Activated CD8-positive, alpha-beta memory T cell treated with anti-CD3 and anti-CD28 coated beads, Interleukin-2, amount 10 ng/mL, durations not matched to agents 7 days and 5 days (primary cell): Measurements from ENCODE around the gene ESR1. TPM values are rescaled to one million over a fixed set of nuclear protein-coding genes. Genes with fewer than 3 reads are reported as not detected.
"Not testable (repeated sequence)": the region's sequence is repeated elsewhere in the genome, so short reads cannot be mapped to it uniquely, and the experiment has no call there.

ENCODE experiments used
- ATAC-seq: fragments of 150-1000 bp; cut with Tn5 transposase; one replicate; pipeline ENCODE4 v1.10.0; 2021; ENCODE audit warnings: moderate library complexity
- CTCF ChIA-PET: fragments of 350-600 bp; sonication (Branson Sonifier 250); formaldehyde crosslinking; loops from one replicate; lab custom pipeline; 2021; ENCODE audit warnings: antibody characterized with exemption; lab: Charles Lee
- DNase-seq: peaks from one replicate; pipeline ENCODE4 v3.0.0-alpha.2; 2020
- H3K27ac Mint-ChIP-seq: one replicate; pipeline ENCODE4 v1.8.0; 2021; ENCODE audit warnings: mild to moderate bottlenecking, mixed read lengths
- H3K27me3 Mint-ChIP-seq: one replicate; pipeline ENCODE4 v1.8.0; 2021; ENCODE audit warnings: mixed read lengths
- H3K36me3 Mint-ChIP-seq: one replicate; pipeline ENCODE4 v1.8.0; 2021; ENCODE audit warnings: mild to moderate bottlenecking, mixed read lengths
- H3K4me1 Mint-ChIP-seq: one replicate; pipeline ENCODE4 v1.8.0; 2021; ENCODE audit warnings: mixed read lengths
- H3K4me3 Mint-ChIP-seq: one replicate; pipeline ENCODE4 v1.8.0; 2021; ENCODE audit warnings: mild to moderate bottlenecking, moderate library complexity, mixed read lengths
- H3K9me3 Mint-ChIP-seq: one replicate; pipeline ENCODE4 v1.8.0; 2022; ENCODE audit warnings: low read depth, mixed read lengths
- total RNA-seq, 2 experiments: library from RNA; stranded (reverse); gene quantifications; one replicate each; pipeline ENCODE4 v1.2.3, GENCODE V29; 2021

The ESR1 gene
- total RNA-seq, 2 experiments from 2014 or later, result 0.21 TPM; not detected in 1

GRCh38 chr6:151835396-151835795 is 27.9 kb downstream of the ESR1 start:
- Mint-ChIP-seq H3K27ac (no peak overlapping the region), H3K4me1 (no peaks in the 10 kb centered on the region), H3K4me3 (no peak overlapping the region), H3K27me3 (peaks cover 8% of the 10 kb centered on the region), H3K36me3 (no peaks in the 10 kb centered on the region), H3K9me3 (no peaks in the 10 kb centered on the region)
- CTCF ChIA-PET, result no interaction called here
- no peak for ATAC-seq
- no peak for DNase-seq

GRCh38 chr6:151837223-151837622 is 29.7 kb downstream of the ESR1 start:
- ATAC-seq, result no peak

GRCh38 chr6:151842816-151843215 is 35.3 kb downstream of the ESR1 start:
- H3K4me1 Mint-ChIP-seq, result no peaks in the 10 kb centered on the region

More at GRCh38 chr6:151837223-151837622, 29.7 kb downstream of the ESR1 start:
- Mint-ChIP-seq H3K4me3 (no peak overlapping the region), H3K4me1 (no peaks in the 10 kb centered on the region), H3K36me3 (no peaks in the 10 kb centered on the region), H3K9me3 (no peaks in the 10 kb centered on the region), H3K27ac (no peak overlapping the region), H3K27me3 (peaks cover 8% of the 10 kb centered on the region)
- CTCF ChIA-PET, result no interaction called here
- DNase-seq, result no peak

GRCh38 chr6:151847064-151847463 is 39.6 kb downstream of the ESR1 start:
- Mint-ChIP-seq H3K4me3 (no peak overlapping the region), H3K9me3 (no peaks in the 10 kb centered on the region), H3K4me1 (no peaks in the 10 kb centered on the region), H3K27ac (no peak overlapping the region), H3K36me3 (no peaks in the 10 kb centered on the region), H3K27me3 (no peaks in the 10 kb centered on the region)
- ATAC-seq, result no peak
- no peak for DNase-seq
- CTCF ChIA-PET, result no interaction called here

More at GRCh38 chr6:151842816-151843215, 35.3 kb downstream of the ESR1 start:
- Mint-ChIP-seq H3K27me3 (no peaks in the 10 kb centered on the region), H3K36me3 (no peaks in the 10 kb centered on the region), H3K9me3 (no peaks in the 10 kb centered on the region), H3K4me3 (no peak overlapping the region), H3K27ac (no peak overlapping the region)
- DNase-seq (no peak), ATAC-seq (no peak)
- CTCF ChIA-PET, result no interaction called here

GRCh38 chr6:151850479-151851003 is 43.1 kb downstream of the ESR1 start:
- ATAC-seq (no peak), DNase-seq (no peak)
- no peaks in the 10 kb centered on the region for H3K36me3 Mint-ChIP-seq
- H3K9me3 Mint-ChIP-seq, result no peaks in the 10 kb centered on the region
- H3K4me3 Mint-ChIP-seq, result no peak overlapping the region
- no peak overlapping the region for H3K27ac Mint-ChIP-seq
- no peaks in the 10 kb centered on the region for H3K4me1 Mint-ChIP-seq
- CTCF ChIA-PET, result no interaction called here
- H3K27me3 Mint-ChIP-seq, result no peaks in the 10 kb centered on the region

GRCh38 chr6:151858294-151858693 is 50.8 kb downstream of the ESR1 start:
- no peak for ATAC-seq
- H3K27ac Mint-ChIP-seq, result no peak overlapping the region
- CTCF ChIA-PET, result interaction anchor here (0.7 kb wide), 1 partner anchor 1493 kb away, joined by 3 read pairs; no protein-coding TSS in a partner anchor

GRCh38 chr6:151862461-151862860 is 55.0 kb downstream of the ESR1 start:
- ATAC-seq, result no peak
- H3K27ac Mint-ChIP-seq, result no peak overlapping the region
- H3K27me3 Mint-ChIP-seq, result no peaks in the 10 kb centered on the region
- no peak overlapping the region for H3K4me3 Mint-ChIP-seq
- no peaks in the 10 kb centered on the region for H3K9me3 Mint-ChIP-seq
- no peaks in the 10 kb centered on the region for H3K4me1 Mint-ChIP-seq
- CTCF ChIA-PET, result no interaction called here
- no peak for DNase-seq
- H3K36me3 Mint-ChIP-seq, result no peaks in the 10 kb centered on the region

More at GRCh38 chr6:151858294-151858693, 50.8 kb downstream of the ESR1 start:
- Mint-ChIP-seq H3K4me1 (no peaks in the 10 kb centered on the region), H3K4me3 (no peak overlapping the region), H3K27me3 (peaks cover 3% of the 10 kb centered on the region), H3K9me3 (no peaks in the 10 kb centered on the region), H3K36me3 (no peaks in the 10 kb centered on the region)
- DNase-seq, result no peak

GRCh38 chr6:151867361-151867869 is 59.9 kb downstream of the ESR1 start:
- H3K27ac Mint-ChIP-seq, H3K27me3 Mint-ChIP-seq, H3K36me3 Mint-ChIP-seq, H3K4me1 Mint-ChIP-seq, ATAC-seq, DNase-seq, CTCF ChIA-PET, H3K9me3 Mint-ChIP-seq, H3K4me3 Mint-ChIP-seq: not testable (repeated sequence)

- CTCF ChIA-PET, result no interaction called here
Measured at GRCh38 chr6:151869345-151869744, 61.9 kb downstream of the ESR1 start.

GRCh38 chr6:151869787-151870186 is 62.3 kb downstream of the ESR1 start:
- no peaks in the 10 kb centered on the region for H3K36me3 Mint-ChIP-seq
- H3K27me3 Mint-ChIP-seq, result no peaks in the 10 kb centered on the region
- peaks cover 3% of the 10 kb centered on the region for H3K9me3 Mint-ChIP-seq
- CTCF ChIA-PET, result no interaction called here
- ATAC-seq, result no peak
- H3K27ac Mint-ChIP-seq, result no peak overlapping the region
- no peaks in the 10 kb centered on the region for H3K4me1 Mint-ChIP-seq
- H3K4me3 Mint-ChIP-seq, result no peak overlapping the region
- no peak for DNase-seq

More at GRCh38 chr6:151869345-151869744, 61.9 kb downstream of the ESR1 start:
- DNase-seq, result no peak
- Mint-ChIP-seq H3K27me3 (no peaks in the 10 kb centered on the region), H3K36me3 (no peaks in the 10 kb centered on the region), H3K9me3 (peaks cover 3% of the 10 kb centered on the region), H3K27ac (no peak overlapping the region), H3K4me3 (no peak overlapping the region), H3K4me1 (no peaks in the 10 kb centered on the region)
- ATAC-seq, result no peak

GRCh38 chr6:151870375-151870774 is 62.9 kb downstream of the ESR1 start:
- CTCF ChIA-PET, result no interaction called here
- DNase-seq (no peak), ATAC-seq (no peak)
- peaks cover 3% of the 10 kb centered on the region for H3K9me3 Mint-ChIP-seq
- no peaks in the 10 kb centered on the region for H3K4me1 Mint-ChIP-seq
- H3K4me3 Mint-ChIP-seq, result no peak overlapping the region
- no peaks in the 10 kb centered on the region for H3K36me3 Mint-ChIP-seq
- no peak overlapping the region for H3K27ac Mint-ChIP-seq
- H3K27me3 Mint-ChIP-seq, result no peaks in the 10 kb centered on the region

GRCh38 chr6:151875524-151875923 is 68.0 kb downstream of the ESR1 start:
- H3K36me3 Mint-ChIP-seq, result no peaks in the 10 kb centered on the region
- H3K27me3 Mint-ChIP-seq, result no peaks in the 10 kb centered on the region
- no peaks in the 10 kb centered on the region for H3K9me3 Mint-ChIP-seq
- CTCF ChIA-PET, result no interaction called here
- no peaks in the 10 kb centered on the region for H3K4me1 Mint-ChIP-seq
- DNase-seq (no peak), ATAC-seq (no peak)
- no peak overlapping the region for H3K27ac Mint-ChIP-seq
- H3K4me3 Mint-ChIP-seq, result no peak overlapping the region

- Mint-ChIP-seq H3K4me3 (no peak overlapping the region), H3K9me3 (no peaks in the 10 kb centered on the region), H3K27ac (no peak overlapping the region), H3K27me3 (no peaks in the 10 kb centered on the region), H3K4me1 (no peaks in the 10 kb centered on the region), H3K36me3 (no peaks in the 10 kb centered on the region)
- DNase-seq (no peak), ATAC-seq (no peak)
- CTCF ChIA-PET, result no interaction called here
Measured at GRCh38 chr6:151876122-151876521, 68.6 kb downstream of the ESR1 start.

- H3K27me3 Mint-ChIP-seq, result no peaks in the 10 kb centered on the region
- CTCF ChIA-PET, result no interaction called here
Measured at GRCh38 chr6:151877458-151877857, 70.0 kb downstream of the ESR1 start.

More at GRCh38 chr6:151877458-151877857, 70.0 kb downstream of the ESR1 start:
- H3K36me3 Mint-ChIP-seq, result no peaks in the 10 kb centered on the region
- H3K4me1 Mint-ChIP-seq, result no peaks in the 10 kb centered on the region
- H3K27ac Mint-ChIP-seq, result no peak overlapping the region
- H3K9me3 Mint-ChIP-seq, result no peaks in the 10 kb centered on the region
- ATAC-seq (no peak), DNase-seq (no peak)
- no peak overlapping the region for H3K4me3 Mint-ChIP-seq
